Upper lobe of right lung (tissue), 1 donor: Measurements from ENCODE around the gene PPP1R14C. TPM values are rescaled to one million over a fixed set of nuclear protein-coding genes. Genes with fewer than 3 reads are reported as not detected.

Source experiments
- ATAC-seq: fragments of 200-7000 bp; cut with Tn5 transposase; one replicate; pipeline ENCODE4 v1.9.1; 2020; ENCODE audit warnings: mild to moderate bottlenecking, moderate library complexity
- DNase-seq: peaks from one replicate; pipeline ENCODE4 v3.0.0-alpha.2; 2020
- H3K27ac ChIP-seq: fragments of 200-600 bp; one replicate; pipeline ENCODE4 v1.8.0; 2022
- H3K27me3 ChIP-seq: fragments of 200-600 bp; one replicate; pipeline ENCODE4 v1.8.0; 2022; ENCODE audit warnings: mild to moderate bottlenecking
- H3K36me3 ChIP-seq: fragments of 200-600 bp; one replicate; pipeline ENCODE4 v1.8.0; 2022
- H3K4me1 ChIP-seq: fragments of 200-600 bp; one replicate; pipeline ENCODE4 v1.8.0; 2022
- H3K4me3 ChIP-seq: fragments of 200-600 bp; one replicate; pipeline ENCODE4 v1.8.0; 2022; ENCODE audit warnings: mild to moderate bottlenecking
- H3K9me3 ChIP-seq: fragments of 200-600 bp; one replicate; pipeline ENCODE4 v1.8.0; 2022
- CTCF ChIP-seq: fragments of 200-600 bp; IDR thresholded peaks from one replicate; pipeline ENCODE4 v1.8.0; 2022; ENCODE audit warnings: antibody characterized with exemption
- intact Hi-C: fragments of 100-400 bp; cut with DNase I; formaldehyde crosslinking; loops from one replicate; pipeline ENCODE4 v1.11.0; 2022
- total RNA-seq: library from RNA; stranded (reverse); fragmentation: NEBNext Ultra II Directional; extraction: Animal tissue kit (Norgen Biotek cat#: 25700); gene quantifications from one replicate; pipeline ENCODE4 v1.2.1, GENCODE V29; 2021
- donor health status: DM: no; HTN: yes; CAD: no; lungs with severe emphysema.

Gene PPP1R14C
- total RNA-seq, 1 donor from 2014 or later = 10.0 TPM

- H3K27ac ChIP-seq = no peak overlapping the region
- no peaks in the 10 kb centered on the region for H3K36me3 ChIP-seq
- peaks cover 40% of the 10 kb centered on the region for H3K27me3 ChIP-seq
- DNase-seq (no peak), ATAC-seq (no peak)
- H3K4me1 ChIP-seq = peaks cover 15% of the 10 kb centered on the region
- no peak overlapping the region for H3K4me3 ChIP-seq
- H3K9me3 ChIP-seq = no peaks in the 10 kb centered on the region
- intact Hi-C loops = no loop called here
- no peak for TF ChIP-seq CTCF
These were observed 2.4 kb upstream of the PPP1R14C start for GRCh38 chr6:150140236-150140969.

GRCh38 chr6:150142097-150142669 lies 661 bp upstream of the PPP1R14C start:
- peak; percentile 78 for ATAC-seq

GRCh38 chr6:150143516-150144293 lies 861 bp downstream of the PPP1R14C start:
- peak overlapping the region; percentile 37 for H3K27ac ChIP-seq
- DNase-seq = peak; percentile 80
- H3K9me3 ChIP-seq = no peaks in the 10 kb centered on the region
- no peak for TF ChIP-seq CTCF
- peaks cover 54% of the 10 kb centered on the region for H3K27me3 ChIP-seq
- intact Hi-C loops = no loop called here
- H3K4me1 ChIP-seq = peaks cover 18% of the 10 kb centered on the region
- H3K4me3 ChIP-seq = peak overlapping the region; percentile 53
- no peaks in the 10 kb centered on the region for H3K36me3 ChIP-seq
- ATAC-seq = peak; percentile 52

More at GRCh38 chr6:150142097-150142669, 661 bp upstream of the PPP1R14C start:
- peaks cover 55% of the 10 kb centered on the region for H3K27me3 ChIP-seq
- peak; percentile 81 for DNase-seq
- H3K36me3 ChIP-seq = no peaks in the 10 kb centered on the region
- H3K4me3 ChIP-seq = peak overlapping the region; percentile 53
- TF ChIP-seq CTCF = no peak
- intact Hi-C loops = no loop called here
- H3K4me1 ChIP-seq = peaks cover 18% of the 10 kb centered on the region
- no peak overlapping the region for H3K27ac ChIP-seq
- no peaks in the 10 kb centered on the region for H3K9me3 ChIP-seq

- Histone ChIP-seq H3K36me3 (no peaks in the 10 kb centered on the region), H3K27me3 (peaks cover 51% of the 10 kb centered on the region), H3K4me3 (peak overlapping the region; percentile 53), H3K4me1 (peaks cover 18% of the 10 kb centered on the region), H3K9me3 (no peaks in the 10 kb centered on the region), H3K27ac (no peak overlapping the region)
- ATAC-seq = no peak
- intact Hi-C loops = no loop called here
- no peak for TF ChIP-seq CTCF
- no peak for DNase-seq
These were observed 1.5 kb downstream of the PPP1R14C start for GRCh38 chr6:150144294-150144868.

GRCh38 chr6:150145427-150145826 lies 2.6 kb downstream of the PPP1R14C start:
- Histone ChIP-seq H3K4me3 (no peak overlapping the region), H3K4me1 (peaks cover 18% of the 10 kb centered on the region), H3K27me3 (peaks cover 52% of the 10 kb centered on the region), H3K36me3 (no peaks in the 10 kb centered on the region), H3K9me3 (no peaks in the 10 kb centered on the region), H3K27ac (peak overlapping the region; percentile 31)
- no peak for TF ChIP-seq CTCF
- ATAC-seq (no peak), DNase-seq (no peak)
- intact Hi-C loops = no loop called here
